CD14-positive monocyte (primary cell): Measurements from ENCODE around the gene C9orf78. TPM values are rescaled to one million over a fixed set of nuclear protein-coding genes. Genes with fewer than 3 reads are reported as not detected.

Experiments used
- DNase-seq, 3 donors: peaks; one replicate each; pipeline ENCODE4 v3.0.0-alpha.2; 2011 to 2022
- H2AFZ ChIP-seq: 2 replicates; pipeline ENCODE4 v1.6.0; 2012; ENCODE audit warnings: mild to moderate bottlenecking, low read depth, low read length, inconsistent platforms; ENCODE audit not compliant: insufficient read depth, poor library complexity, severe bottlenecking
- H3K27ac ChIP-seq, 2 donors: 1 replicate in 1 of 2; 2 replicates in 1 of 2; pipeline ENCODE4 v1.5.1; 2012 to 2013; ENCODE audit warnings: low read length in 2 of 2, control low read depth in 1 of 2, inconsistent platforms in 1 of 2, low read depth in 1 of 2, mild to moderate bottlenecking in 1 of 2
- H3K27me3 ChIP-seq, 2 donors: one replicate each; pipeline versions ENCODE4 v1.6.0 to v1.6.1; 2011 to 2013; ENCODE audit warnings: low read length in 2 of 2; ENCODE audit not compliant: control insufficient read depth in 2 of 2, insufficient read depth in 2 of 2
- H3K36me3 ChIP-seq, 2 donors: replicated peaks in 1 of 2; 1 replicate in 1 of 2; 2 replicates in 1 of 2; pipeline versions ENCODE4 v1.5.1 to v1.6.1; 2012 to 2013; ENCODE audit warnings: low read length in 2 of 2, control low read depth in 1 of 2, inconsistent platforms in 1 of 2, mild to moderate bottlenecking in 1 of 2; ENCODE audit not compliant: insufficient read depth in 2 of 2, control insufficient read depth in 1 of 2
- H3K4me1 ChIP-seq, 2 donors: 1 replicate in 1 of 2; 2 replicates in 1 of 2; pipeline versions ENCODE4 v1.5.1 to v1.6.1; 2012 to 2013; ENCODE audit warnings: low read length in 2 of 2, control low read depth in 1 of 2, inconsistent platforms in 1 of 2, mild to moderate bottlenecking in 1 of 2, moderate library complexity in 1 of 2; ENCODE audit not compliant: insufficient read depth in 2 of 2, control insufficient read depth in 1 of 2
- H3K4me2 ChIP-seq: replicated peaks from 2 replicates; pipeline ENCODE3; 2012; ENCODE audit warnings: low read length, moderate library complexity, mild to moderate bottlenecking; ENCODE audit not compliant: poor library complexity, severe bottlenecking; ENCODE audit errors: extremely low read depth
- H3K4me3 ChIP-seq, 3 experiments: fragments of 200-600 bp in 1 of 3; sonication (generic) in 1 of 3; replicated peaks in 1 of 3; 1 replicate in 2 of 3; 2 replicates in 1 of 3; pipeline ENCODE4 v1.5.1; 2011 to 2013; ENCODE audit warnings: low read length in 3 of 3, mild to moderate bottlenecking in 3 of 3, control low read depth in 2 of 3, low read depth in 2 of 3, inconsistent platforms in 1 of 3, moderate library complexity in 1 of 3
- H3K79me2 ChIP-seq: 2 replicates; pipeline ENCODE4 v1.6.0; 2012; ENCODE audit warnings: mild to moderate bottlenecking, control low read depth, inconsistent platforms, low read length, moderate library complexity; ENCODE audit not compliant: insufficient read depth
- H3K9ac ChIP-seq: 2 replicates; pipeline ENCODE4 v1.6.0; 2017; ENCODE audit warnings: low read length, mild to moderate bottlenecking; ENCODE audit not compliant: insufficient read depth, poor library complexity, severe bottlenecking
- H3K9me3 ChIP-seq, 2 donors: replicated peaks in 1 of 2; 1 replicate in 1 of 2; 2 replicates in 1 of 2; pipeline versions ENCODE4 v1.5.1 to v1.6.1; 2012 to 2013; ENCODE audit warnings: low read length in 2 of 2, control low read depth in 1 of 2; ENCODE audit not compliant: control insufficient read depth in 1 of 2, insufficient read depth in 1 of 2
- H4K20me1 ChIP-seq: 2 replicates; pipeline ENCODE4 v1.6.0; 2012; ENCODE audit warnings: mild to moderate bottlenecking, low read length, control low read depth, moderate library complexity; ENCODE audit not compliant: insufficient read depth
- H3K27ac Mint-ChIP-seq, 7 donors: one replicate each; pipeline ENCODE4 v1.8.0; 2020; ENCODE audit warnings: mild to moderate bottlenecking in 7 of 7, mixed read lengths in 7 of 7, moderate library complexity in 6 of 7, inconsistent platforms in 2 of 7
- H3K27me3 Mint-ChIP-seq, 3 donors: one replicate each; pipeline ENCODE4 v1.8.0; 2021 to 2022; ENCODE audit warnings: low read depth in 3 of 3, mild to moderate bottlenecking in 3 of 3, mixed read lengths in 3 of 3, moderate library complexity in 3 of 3, inconsistent platforms in 1 of 3
- H3K36me3 Mint-ChIP-seq, 2 donors: one replicate each; pipeline ENCODE4 v1.8.0; 2020; ENCODE audit warnings: mixed read lengths in 2 of 2, inconsistent platforms in 1 of 2, mild to moderate bottlenecking in 1 of 2
- H3K4me1 Mint-ChIP-seq: one replicate; pipeline ENCODE4 v1.8.0; 2020; ENCODE audit warnings: mild to moderate bottlenecking, mixed read lengths
- H3K4me3 Mint-ChIP-seq, 2 donors: one replicate each; pipeline ENCODE4 v1.8.0; 2020; ENCODE audit warnings: mild to moderate bottlenecking in 2 of 2, mixed read lengths in 2 of 2, moderate library complexity in 1 of 2
- H3K9me3 Mint-ChIP-seq, 7 donors: one replicate each; pipeline ENCODE4 v1.8.0; 2020 to 2022; ENCODE audit warnings: mixed read lengths in 7 of 7, mild to moderate bottlenecking in 6 of 7, moderate library complexity in 6 of 7, inconsistent platforms in 2 of 7
- CTCF ChIP-seq: fragments of 200-600 bp; IDR thresholded peaks from one replicate; pipeline ENCODE4 v1.8.0; 2022; ENCODE audit warnings: antibody characterized with exemption, mild to moderate bottlenecking
- WGBS: methylation state at CpG from one replicate; pipeline ENCODE4 v1.1.5; 2013; ENCODE audit warnings: missing lambda C conversion rate; ENCODE audit not compliant: insufficient coverage; 5-methylcytosine and 5-hydroxymethylcytosine counted together
- intact Hi-C, 2 donors: fragments of 100-400 bp; cut with micrococcal nuclease; formaldehyde crosslinking; loops; one replicate each; pipeline versions ENCODE4 v1.15.0 to v1.15.1; 2023
- polyA plus RNA-seq, 3 donors: library from polyadenylated mRNA; depleted of rRNA in 1 of 3; unstranded in 2 of 3; stranded (reverse) in 1 of 3; fragments of 300-500 nt in 2 of 3; fragments of >200 nt in 1 of 3; fragmentation: Illumina TruSeq in 2 of 3; gene quantifications; 1 replicate in 2 of 3; 2 replicates in 1 of 3; pipeline ENCODE4 v1.2.3, GENCODE V29; 2012 to 2021

Gene C9orf78
- polyA plus RNA-seq, 3 donors, result 53.3 to 82.4 (median 65.5) TPM

GRCh38 chr9:129806061-129806460 lies 29.0 kb downstream of the C9orf78 start:
- Mint-ChIP-seq H3K4me1 (peaks cover 39% of the 10 kb centered on the region), H3K4me3 (peak overlapping the region in 1 of 2 donors; percentile 61), H3K27me3 (peaks cover 0 to 1% (median 0%) of the 10 kb centered on the region in 3 donors), H3K36me3 (peaks cover 28 to 51% of the 10 kb centered on the region in 2 donors), H3K27ac (peak overlapping the region; percentile 68 to 91 (median 86)), H3K9me3 (peaks cover 0 to 3% (median 0%) of the 10 kb centered on the region in 7 donors)
- no peak overlapping the region for H3K9ac ChIP-seq
- no peaks in the 10 kb centered on the region for H3K27me3 ChIP-seq
- H3K27ac ChIP-seq, result peak overlapping the region; percentile 40 to 45
- no peaks in the 10 kb centered on the region for H3K9me3 ChIP-seq
- no peak overlapping the region for H2AFZ ChIP-seq
- H4K20me1 ChIP-seq, result peaks cover 49% of the 10 kb centered on the region
- H3K4me3 ChIP-seq, result peak overlapping the region in 1 of 3 experiments; percentile 22
- H3K36me3 ChIP-seq, result peaks cover 30 to 37% of the 10 kb centered on the region in 2 donors
- peaks cover 51% of the 10 kb centered on the region for H3K79me2 ChIP-seq
- TF ChIP-seq CTCF, result no peak
- DNase-seq, result peak in 2 of 3 donors; percentile 62 to 66
- H3K4me1 ChIP-seq, result peaks cover 33 to 34% of the 10 kb centered on the region in 2 donors
- H3K4me2 ChIP-seq, result peak overlapping the region; percentile 42
- intact Hi-C loops, result no loop called here
- WGBS, result 22% methylated on average over 2 of the region's 4 CpGs

DNA sequence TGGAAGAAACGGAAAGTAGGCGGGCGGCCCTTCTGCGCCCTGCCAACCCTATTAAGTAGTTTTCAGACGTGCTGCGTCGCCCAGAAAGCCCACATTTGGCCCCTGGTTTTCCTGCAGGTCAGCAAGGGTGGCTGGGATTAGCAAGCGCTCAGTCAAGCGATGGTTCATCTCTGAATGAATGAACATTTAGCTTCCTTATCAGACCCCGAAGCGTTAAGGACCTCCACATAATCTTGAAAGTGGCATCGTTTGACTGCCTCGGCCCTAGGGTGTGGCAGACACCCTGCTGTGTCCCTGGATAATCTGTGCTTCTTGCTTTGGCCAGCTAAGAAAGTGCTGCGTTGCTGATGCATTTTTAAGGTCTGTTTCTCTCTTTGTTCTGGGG lies 31.4 kb downstream of the C9orf78 start:
- Histone ChIP-seq H3K36me3 (peaks cover 7 to 13% of the 10 kb centered on the region in 2 donors), H3K27ac (peak overlapping the region; percentile 14 to 71), H4K20me1 (peaks cover 25% of the 10 kb centered on the region), H3K9ac (peak overlapping the region; percentile 87), H3K4me2 (peak overlapping the region; percentile 88), H3K27me3 (no peaks in the 10 kb centered on the region), H2AFZ (peak overlapping the region; percentile 90), H3K4me3 (peak overlapping the region; percentile 53 to 80 (median 79)), H3K4me1 (peaks cover 33 to 34% of the 10 kb centered on the region in 2 donors), H3K79me2 (peaks cover 29% of the 10 kb centered on the region), H3K9me3 (no peaks in the 10 kb centered on the region)
- intact Hi-C loops, result loop anchor here in 1 of 2 donors (5.0 kb wide), 1 partner anchor 34 kb away; the partner anchor contains the start of genes C9orf78 and USP20
- Mint-ChIP-seq H3K27ac (peak overlapping the region; percentile 35 to 90 (median 70)), H3K4me1 (peaks cover 36% of the 10 kb centered on the region), H3K27me3 (no peaks in the 10 kb centered on the region), H3K36me3 (peaks cover 9 to 28% of the 10 kb centered on the region in 2 donors), H3K4me3 (peak overlapping the region; percentile 90 to 95), H3K9me3 (peaks cover 0 to 3% (median 0%) of the 10 kb centered on the region in 7 donors)
- no peak for TF ChIP-seq CTCF
- WGBS, result 2% methylated on average over 14 of the region's 14 CpGs
- DNase-seq, result no peak
